22Rv1 (cell line): ENCODE data around the gene TBC1D5.
"Not testable (repeated sequence)": the region's sequence is repeated elsewhere in the genome, so short reads cannot be mapped to it uniquely, and the experiment has no call there.

Experiments used
- H3K27ac ChIP-seq: fragments of 450-650 bp; 2 replicates; pipeline ENCODE4 v1.5.1; 2017
- CTCF ChIP-seq: fragments of 450-650 bp; IDR thresholded peaks from 2 replicates; pipeline ENCODE4 v1.5.1; 2017; ENCODE audit warnings: mild to moderate bottlenecking
- ZFX ChIP-seq: fragments of 450-650 bp; IDR thresholded peaks from 2 replicates; pipeline ENCODE4 v1.6.1; 2017; ENCODE audit warnings: antibody characterized with exemption, borderline replicate concordance

The TBC1D5 gene

GRCh38 chr3:17546500-17547255 is 195.8 kb downstream of the TBC1D5 start:
- no peak overlapping the region for H3K27ac ChIP-seq
- TF ChIP-seq CTCF (no peak), ZFX (no peak)

GRCh38 chr3:17544632-17545031 is 197.8 kb downstream of the TBC1D5 start:
- TF ChIP-seq CTCF (no peak), ZFX (no peak)
- H3K27ac ChIP-seq: no peak overlapping the region

GRCh38 chr3:17542591-17542990 is 199.8 kb downstream of the TBC1D5 start:
- H3K27ac ChIP-seq: no peak overlapping the region
- TF ChIP-seq CTCF (no peak), ZFX (no peak)

- no peak for TF ChIP-seq ZFX
- no peak for TF ChIP-seq CTCF
Measured at GRCh38 chr3:17539436-17539835, 203.0 kb downstream of the TBC1D5 start.

GRCh38 chr3:17535274-17535673 is 207.2 kb downstream of the TBC1D5 start:
- no peak for TF ChIP-seq ZFX
- H3K27ac ChIP-seq: no peak overlapping the region

More at GRCh38 chr3:17539436-17539835, 203.0 kb downstream of the TBC1D5 start:
- H3K27ac ChIP-seq: no peak overlapping the region

- H3K27ac ChIP-seq: not testable (repeated sequence)
Measured at GRCh38 chr3:17532446-17532845, 210.0 kb downstream of the TBC1D5 start.

- TF ChIP-seq ZFX (no peak), CTCF (no peak)
- no peak overlapping the region for H3K27ac ChIP-seq
Measured at GRCh38 chr3:17529677-17530076, 212.8 kb downstream of the TBC1D5 start.

GRCh38 chr3:17518189-17519059 is 224.0 kb downstream of the TBC1D5 start:
- TF ChIP-seq CTCF: no peak
- TF ChIP-seq ZFX: no peak
- no peak overlapping the region for H3K27ac ChIP-seq
